Stimulated activated CD8-positive, alpha-beta memory T cell treated with anti-CD3 and anti-CD28 coated beads, Interleukin-2, amount 100 ng/mL, for 48 hours (primary cell): ENCODE measurements around the gene GCH1.

Source experiments
- DNase-seq, 2 donors: peaks; one replicate each; pipeline ENCODE4 v3.0.0-alpha.2; 2020; ENCODE audit warnings: low read depth in 2 of 2

The GCH1 gene

GRCh38 chr14:54866588-54866987 is 36.0 kb downstream of the GCH1 start:
- no peak for DNase-seq

DNA sequence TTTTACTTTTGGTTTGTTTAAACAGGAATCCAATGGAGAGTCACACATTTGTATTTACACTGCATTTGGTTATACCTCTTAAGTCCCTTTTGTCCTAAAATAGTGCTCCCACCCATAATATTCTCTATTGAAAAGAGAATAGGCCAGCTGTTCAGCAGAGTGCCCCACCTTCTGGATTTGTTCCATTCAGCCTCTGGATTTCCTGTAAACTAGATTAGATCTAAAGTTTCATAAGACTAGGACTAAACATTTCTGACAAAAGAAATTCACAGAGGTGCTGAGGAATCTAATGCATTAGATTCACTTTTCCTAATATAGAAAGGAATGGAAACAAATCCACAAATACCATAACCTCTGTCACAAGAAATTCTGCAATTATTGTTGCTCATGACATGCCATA is 38.1 kb downstream of the GCH1 start:
- no peak for DNase-seq

GRCh38 chr14:54857830-54858269 is 44.8 kb downstream of the GCH1 start:
- no peak for DNase-seq

DNA sequence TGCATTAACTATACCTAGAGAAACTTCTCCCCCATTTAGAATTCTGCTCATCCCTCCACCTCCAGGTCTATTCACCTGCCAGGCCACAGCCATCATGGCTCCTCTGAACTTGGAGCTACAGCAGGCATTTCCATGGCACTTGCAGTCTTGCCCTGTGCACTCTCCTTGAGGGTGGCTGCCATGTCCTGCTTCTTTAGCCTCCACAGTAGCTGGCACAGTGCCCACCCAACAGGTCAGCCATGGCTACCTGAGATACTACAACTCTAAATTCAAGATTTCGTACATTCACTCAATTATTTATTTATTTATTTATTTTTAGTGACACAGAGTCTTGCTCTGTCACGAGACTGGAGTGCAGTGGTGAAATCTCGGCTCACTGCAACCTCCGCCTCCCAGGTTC is 46.5 kb downstream of the GCH1 start:
- no peak for DNase-seq

- DNase-seq = no peak
Measured at GRCh38 chr14:54854181-54854580, 48.4 kb downstream of the GCH1 start.

GRCh38 chr14:54853339-54853738 is 49.3 kb downstream of the GCH1 start:
- no peak for DNase-seq

- no peak for DNase-seq
Measured at GRCh38 chr14:54852215-54852614, 50.4 kb downstream of the GCH1 start.

GRCh38 chr14:54848910-54849309 is 53.7 kb downstream of the GCH1 start:
- no peak for DNase-seq

DNA sequence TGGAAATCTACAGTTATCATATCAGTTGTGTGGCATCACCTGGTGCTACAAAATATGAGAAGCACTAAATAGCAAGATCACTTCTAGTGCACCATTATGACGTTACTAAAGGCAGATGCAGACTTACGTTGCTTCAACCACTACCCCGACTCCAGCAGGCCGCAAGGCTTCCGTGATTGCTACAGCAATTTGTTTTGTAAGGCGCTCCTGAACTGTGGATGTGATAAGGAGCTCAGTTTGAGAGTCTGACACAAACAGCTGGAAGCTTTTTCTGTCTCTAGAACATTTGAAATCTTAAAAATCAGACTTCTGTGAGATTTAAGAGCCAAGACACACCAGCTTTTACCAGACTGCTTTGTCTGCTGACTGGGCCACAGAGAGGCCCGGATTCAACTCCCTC is 57.0 kb downstream of the GCH1 start:
- no peak for DNase-seq

DNA sequence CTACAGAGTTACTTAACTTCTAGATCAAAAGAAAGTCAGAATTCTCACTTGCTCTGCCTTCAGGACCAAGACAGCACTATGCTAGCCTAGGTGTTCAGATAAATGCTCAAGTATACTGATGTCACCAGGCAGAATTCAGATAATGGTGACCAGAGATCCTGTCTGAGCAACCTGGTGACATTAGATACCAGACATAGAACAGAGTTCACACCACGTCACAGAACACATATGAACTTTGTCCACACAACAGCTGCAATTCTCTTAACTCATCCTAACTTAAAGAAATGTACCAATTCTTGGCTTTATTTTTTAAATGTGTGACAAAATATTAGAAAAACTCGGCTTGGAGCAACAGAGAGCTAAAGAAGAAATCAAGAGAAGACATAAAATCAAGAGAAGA is 58.1 kb downstream of the GCH1 start:
- no peak for DNase-seq

DNA sequence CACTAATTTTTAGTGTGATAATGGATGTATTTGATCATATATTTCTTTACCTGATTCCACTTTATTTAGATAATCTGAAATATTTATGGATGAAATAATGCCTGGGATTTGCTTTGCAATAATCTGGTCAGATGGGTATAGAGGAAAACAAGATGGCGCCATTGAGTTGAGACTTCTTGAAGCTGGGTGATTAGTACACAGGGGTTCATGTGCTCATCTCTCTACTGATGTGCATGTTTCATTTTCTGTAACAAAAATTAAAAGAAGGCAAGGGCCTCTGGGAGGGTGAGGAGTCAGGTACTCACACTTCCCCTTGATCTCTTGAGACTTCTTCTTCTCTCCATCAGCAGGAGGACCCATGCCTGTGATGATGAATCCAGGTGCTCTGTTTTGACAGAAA is 61.8 kb downstream of the GCH1 start:
- DNase-seq = no peak

DNA sequence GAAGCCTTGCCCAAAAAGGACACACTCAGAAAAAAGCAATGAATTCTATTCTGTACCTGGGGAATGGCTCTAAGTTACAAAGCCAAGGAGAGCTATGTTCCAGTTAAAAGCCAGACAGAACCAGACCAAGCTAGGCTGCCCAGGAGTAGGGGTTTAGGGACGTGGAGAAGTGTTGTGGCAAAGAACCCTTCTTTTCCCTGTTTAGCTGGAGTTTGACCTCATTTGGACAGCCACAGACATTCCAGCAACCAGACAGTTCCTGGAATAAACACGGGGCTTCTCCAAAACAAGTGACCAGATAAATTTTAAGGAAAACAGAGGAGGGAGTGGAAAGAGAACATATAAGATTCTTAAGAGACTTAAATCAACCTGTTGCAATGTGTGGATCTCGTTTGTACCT is 62.3 kb downstream of the GCH1 start:
- no peak for DNase-seq

GRCh38 chr14:54839701-54840119 is 62.9 kb downstream of the GCH1 start:
- no peak for DNase-seq

DNA sequence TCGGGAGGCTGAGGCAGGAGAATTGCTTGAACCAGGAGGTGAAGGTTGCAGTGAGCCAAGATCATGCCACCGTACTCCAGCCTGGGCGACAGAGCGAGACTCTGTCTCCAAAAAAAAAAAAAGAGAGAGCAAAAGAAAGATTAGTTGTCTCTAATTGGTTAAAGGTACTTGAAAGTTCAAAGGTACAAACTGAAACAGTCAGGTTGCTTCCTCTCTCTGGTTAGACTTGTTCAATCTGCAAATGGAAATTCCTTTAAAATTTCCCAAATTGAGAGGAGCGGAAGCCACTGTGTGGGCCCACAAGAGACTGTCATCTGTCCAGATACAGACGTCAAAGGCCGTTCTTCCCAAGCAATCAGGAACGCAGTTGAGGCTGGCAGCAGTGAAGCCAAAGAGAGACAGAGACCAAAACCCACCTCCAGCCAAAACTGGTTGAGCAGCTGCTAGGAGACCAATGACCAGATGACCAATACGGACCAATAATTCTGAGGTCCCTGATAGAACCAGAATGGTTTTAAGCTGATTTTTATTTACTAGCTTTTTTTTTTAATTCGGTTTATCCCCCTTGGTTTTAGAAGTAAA is 63.6 kb downstream of the GCH1 start:
- DNase-seq = no peak

DNA sequence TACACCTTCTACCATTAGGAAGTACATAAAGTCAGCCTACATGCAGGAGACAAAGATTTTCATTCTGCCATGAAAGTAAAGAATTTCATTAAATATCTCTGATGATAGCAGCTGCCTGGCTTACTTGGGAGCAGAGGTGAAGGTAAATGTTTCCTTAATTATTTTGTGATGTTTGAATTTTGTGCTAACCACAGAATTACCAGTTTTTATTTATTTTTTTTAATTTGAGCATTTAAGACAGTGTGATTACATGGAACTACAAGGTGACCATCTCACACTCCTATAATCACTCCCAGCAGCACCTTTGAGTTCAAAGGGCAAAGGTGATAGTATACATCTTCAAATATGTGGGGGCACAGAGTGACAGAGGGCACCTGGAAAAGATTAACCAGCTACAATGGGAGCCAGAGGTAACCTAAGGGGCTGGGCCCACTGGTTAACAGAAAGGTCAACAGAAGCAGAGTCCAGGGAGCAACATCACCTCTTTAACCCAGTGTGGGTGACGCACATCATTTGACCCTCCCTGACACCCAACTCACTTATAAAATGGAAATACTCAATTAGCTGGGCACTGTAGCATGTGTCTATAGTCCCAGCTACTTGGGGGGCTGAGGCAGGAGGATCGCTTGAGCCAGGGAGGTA is 65.0 kb downstream of the GCH1 start:
- DNase-seq = no peak

DNA sequence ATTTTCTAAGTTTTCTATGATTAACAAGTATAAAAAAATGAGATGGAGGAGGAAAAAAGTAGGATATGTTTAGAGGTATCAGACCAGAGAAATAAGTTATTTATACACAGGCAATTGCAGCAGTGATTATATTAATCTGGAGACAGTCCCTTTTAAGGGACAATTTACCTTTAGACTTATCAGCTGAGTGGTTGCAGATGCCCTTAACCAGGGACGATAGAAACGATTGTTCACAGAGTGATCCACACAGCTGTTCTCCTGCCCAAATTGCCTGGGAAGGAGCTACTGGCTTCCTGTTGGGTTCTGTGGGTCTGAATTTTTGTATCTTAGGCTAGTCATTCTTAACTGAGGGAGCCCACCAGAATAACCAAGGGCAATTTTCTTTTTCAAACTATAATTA is 66.4 kb downstream of the GCH1 start:
- no peak for DNase-seq

GRCh38 chr14:54834727-54835126 is 67.9 kb downstream of the GCH1 start:
- DNase-seq = no peak

- DNase-seq = no peak
Measured at GRCh38 chr14:54834081-54834480, 68.5 kb downstream of the GCH1 start.

DNA sequence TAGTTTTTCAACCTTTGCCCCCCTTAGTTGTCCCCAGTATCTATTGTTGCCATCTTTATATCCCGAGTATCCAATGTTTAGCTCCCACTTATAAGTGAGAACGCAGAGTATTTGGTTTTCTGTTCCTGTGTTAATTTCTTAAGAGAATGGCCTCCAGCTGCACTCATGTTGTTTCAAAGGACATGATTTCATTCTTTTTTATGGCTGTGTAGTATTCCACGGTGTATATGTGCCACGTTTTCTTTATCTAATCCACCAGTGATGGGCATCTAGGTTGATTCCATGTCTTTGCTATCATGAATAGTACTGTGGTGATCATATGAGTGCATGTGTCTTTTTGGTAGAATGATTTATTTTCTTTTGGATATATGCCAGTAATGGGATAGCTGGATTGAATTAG is 72.0 kb downstream of the GCH1 start:
- DNase-seq = no peak

DNA sequence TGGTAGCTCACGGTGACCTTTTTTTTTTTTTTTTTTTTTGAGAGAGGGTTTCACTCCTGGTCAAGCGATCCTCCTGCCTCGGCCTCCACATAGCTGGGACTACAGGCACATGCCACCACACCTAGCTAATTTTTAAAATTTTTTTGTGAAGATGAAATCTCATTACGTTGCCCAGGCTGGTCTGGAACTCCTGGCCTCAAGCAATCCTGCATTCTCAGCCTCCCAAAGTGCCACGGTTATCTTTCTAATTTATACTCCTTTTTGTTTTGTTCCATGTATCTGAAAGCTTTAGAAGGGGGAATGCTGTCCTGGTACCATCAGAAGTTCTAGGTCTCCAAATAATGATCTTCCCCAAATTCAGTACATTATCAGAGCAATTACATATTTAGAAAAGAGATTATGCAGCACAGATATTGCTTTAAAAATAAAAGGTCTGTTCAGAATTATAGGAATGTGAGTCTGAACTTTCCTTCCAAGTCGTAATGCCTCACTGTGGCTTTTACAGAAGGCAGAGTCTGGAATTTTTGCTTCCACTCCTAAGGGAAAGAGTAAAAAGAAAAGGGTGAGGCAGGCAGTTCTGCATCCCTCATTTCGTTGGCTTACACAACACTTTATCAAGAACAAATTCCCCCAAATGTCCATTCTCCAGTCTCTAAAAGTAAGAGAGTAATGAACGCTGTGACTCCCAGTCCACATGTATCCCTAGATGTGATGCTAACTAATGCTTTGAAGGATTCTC is 73.0 kb downstream of the GCH1 start:
- DNase-seq = no peak

- DNase-seq = no peak
Measured at GRCh38 chr14:54828037-54828436, 74.6 kb downstream of the GCH1 start.

DNA sequence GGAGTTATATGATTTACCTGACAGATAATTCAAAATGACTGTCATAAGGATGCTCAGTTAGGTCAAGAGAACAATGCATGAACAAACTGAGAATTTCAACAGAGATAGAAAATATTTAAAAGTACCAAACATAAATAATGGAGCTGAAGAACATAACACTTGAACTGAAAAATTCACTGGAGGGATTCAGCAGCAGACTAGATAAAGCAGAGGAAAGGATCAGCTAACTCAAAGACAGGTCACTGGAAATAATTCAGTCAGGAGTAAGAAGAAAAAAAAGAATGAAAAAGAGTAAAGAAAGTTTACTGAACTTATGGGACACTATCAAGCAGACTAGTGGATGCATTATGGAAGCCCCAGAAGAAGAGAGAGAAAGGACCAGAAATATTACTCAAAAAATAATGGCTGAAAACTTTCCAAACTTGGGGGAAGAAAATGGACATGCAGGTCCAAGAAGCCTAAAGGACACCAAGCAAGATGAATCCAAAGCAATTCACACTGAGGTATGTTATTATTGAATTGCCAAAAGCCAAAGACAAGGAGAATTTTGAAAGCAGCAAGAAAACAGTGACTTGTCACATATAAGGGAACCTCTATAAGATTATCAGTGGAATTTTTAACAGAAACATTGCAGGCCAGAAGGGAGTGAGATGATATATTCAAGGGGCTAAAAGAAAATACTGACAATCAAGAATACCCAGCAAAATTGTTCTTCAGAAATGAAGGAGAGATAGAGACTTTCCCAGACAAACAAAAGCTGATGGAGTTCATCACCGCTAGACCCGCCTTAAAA is 78.7 kb downstream of the GCH1 start:
- no peak for DNase-seq
